A673 (cell line): ENCODE measurements around the gene HSH2D. TPM values are rescaled to one million over a fixed set of nuclear protein-coding genes. Genes with fewer than 3 reads are reported as not detected.
"Not testable (repeated sequence)": the region's sequence is repeated elsewhere in the genome, so short reads cannot be mapped to it uniquely, and the experiment has no call there.

Source experiments
- BruUV-seq: library from RNA; stranded (reverse); fragments of 400-500 nt; replicated peaks from 2 replicates; lab custom pipeline; 2021; lab: Mats Ljungman, UMichigan
- CTCF ChIA-PET: fragments of 300-600 bp; sonication (Branson Sonifier 250); formaldehyde crosslinking; loops from one replicate; lab custom pipeline; 2022; ENCODE audit warnings: antibody characterized with exemption; lab: Charles Lee
- POLR2A ChIA-PET: fragments of 300-600 bp; sonication (Branson Sonifier 250); formaldehyde crosslinking; loops from one replicate; lab custom pipeline; 2022; ENCODE audit warnings: antibody characterized with exemption; ENCODE audit not compliant: low non-redundant PET; lab: Charles Lee
- DNase-seq: peaks from one replicate; pipeline ENCODE4 v3.0.0-alpha.2; 2015; ENCODE audit warnings: low spot score
- H3K27ac ChIP-seq: fragments of 200-600 bp; sonication (generic); 2 replicates; pipeline ENCODE4 v1.5.1; 2016; ENCODE audit warnings: mixed run types, low read depth, mild to moderate bottlenecking, mixed read lengths, antibody characterized with exemption, low read length; ENCODE audit not compliant: poor library complexity, severe bottlenecking
- H3K27me3 ChIP-seq: fragments of 200-600 bp; sonication (generic); replicated peaks from 2 replicates; pipeline ENCODE4 v1.6.1; 2017; ENCODE audit warnings: mixed run types, low read depth, mild to moderate bottlenecking, mixed read lengths, antibody characterized with exemption, low read length; ENCODE audit not compliant: insufficient read depth, poor library complexity
- H3K36me3 ChIP-seq: fragments of 200-600 bp; sonication (generic); 2 replicates; pipeline ENCODE4 v1.6.1; 2016; ENCODE audit warnings: mixed run types, mild to moderate bottlenecking, mixed read lengths, antibody characterized with exemption, low read length; ENCODE audit not compliant: insufficient read depth, poor library complexity, severe bottlenecking
- H3K4me1 ChIP-seq: fragments of 200-600 bp; sonication (generic); 2 replicates; pipeline ENCODE4 v1.6.1; 2017; ENCODE audit warnings: mixed run types, mild to moderate bottlenecking, mixed read lengths, antibody characterized with exemption, low read length; ENCODE audit not compliant: insufficient read depth, poor library complexity, severe bottlenecking
- H3K4me3 ChIP-seq: fragments of 200-600 bp; sonication (generic); 2 replicates; pipeline ENCODE4 v1.5.1; 2016; ENCODE audit warnings: low read depth, mixed run types, mild to moderate bottlenecking, mixed read lengths, low read length; ENCODE audit not compliant: poor library complexity, severe bottlenecking
- H3K9me3 ChIP-seq: fragments of 200-600 bp; sonication (generic); 2 replicates; pipeline ENCODE4 v1.6.1; 2016; ENCODE audit warnings: mixed run types, low read depth, mild to moderate bottlenecking, mixed read lengths, antibody characterized with exemption, low read length; ENCODE audit not compliant: poor library complexity, severe bottlenecking
- CTCF ChIP-seq: fragments of 300-800, 200-600 bp; sonication (generic); conservative IDR thresholded peaks from 2 replicates; pipeline ENCODE4 v1.5.1; 2017; ENCODE audit warnings: low read depth, mild to moderate bottlenecking, antibody characterized with exemption, low read length, moderate library complexity, mixed read lengths
- EZH2 ChIP-seq: fragments of 200-600 bp; sonication (generic); IDR thresholded peaks from 2 replicates; pipeline ENCODE4 v1.6.1; 2017; ENCODE audit warnings: borderline replicate concordance, low read depth, mild to moderate bottlenecking, mixed read lengths, antibody characterized with exemption, low read length; ENCODE audit not compliant: poor library complexity, severe bottlenecking
- intact Hi-C: fragments of 100-400 bp; cut with micrococcal nuclease; formaldehyde crosslinking; loops from one replicate; pipeline ENCODE4 v1.10.0; 2022; ENCODE audit not compliant: unreplicated experiment
- total RNA-seq: library from RNA; stranded (reverse); gene quantifications from 2 replicates; pipeline ENCODE4 v1.2.3, GENCODE V29; 2021

The HSH2D gene
- total RNA-seq, 1 experiment from 2014 or later, result not detected

DNA sequence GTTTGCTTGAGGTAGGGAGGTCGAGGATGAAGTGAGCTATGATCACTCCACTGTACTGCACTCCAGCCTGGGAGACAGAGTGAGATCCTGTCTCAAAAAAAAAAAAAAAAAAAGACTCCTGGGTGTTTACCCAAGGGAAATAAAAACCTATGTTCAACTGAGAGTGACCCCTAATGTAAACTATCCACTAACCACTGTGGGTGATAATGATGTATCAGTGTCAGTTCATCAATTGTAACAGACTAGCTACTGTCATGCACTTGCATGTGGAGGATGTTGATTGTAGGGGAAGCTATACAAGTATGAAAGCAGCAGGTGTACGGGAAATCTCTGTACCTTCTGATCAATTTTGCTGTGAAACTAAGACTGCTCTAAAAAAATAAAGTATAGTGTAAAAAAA is 32.5 kb downstream of the HSH2D start:
- no peak for TF ChIP-seq CTCF
- TF ChIP-seq EZH2, result no peak
- H3K27ac ChIP-seq, result no peak overlapping the region
- no peaks in the 10 kb centered on the region for H3K9me3 ChIP-seq
- no TSS peak for BruUV-seq
- ChIA-PET CTCF (no interaction called here), POLR2A (no interaction called here)
- no peak overlapping the region for H3K4me3 ChIP-seq
- no peaks in the 10 kb centered on the region for H3K4me1 ChIP-seq
- H3K27me3 ChIP-seq, result peaks cover 4% of the 10 kb centered on the region
- H3K36me3 ChIP-seq, result no peaks in the 10 kb centered on the region
- intact Hi-C loops, result no loop called here
- no peak for DNase-seq

DNA sequence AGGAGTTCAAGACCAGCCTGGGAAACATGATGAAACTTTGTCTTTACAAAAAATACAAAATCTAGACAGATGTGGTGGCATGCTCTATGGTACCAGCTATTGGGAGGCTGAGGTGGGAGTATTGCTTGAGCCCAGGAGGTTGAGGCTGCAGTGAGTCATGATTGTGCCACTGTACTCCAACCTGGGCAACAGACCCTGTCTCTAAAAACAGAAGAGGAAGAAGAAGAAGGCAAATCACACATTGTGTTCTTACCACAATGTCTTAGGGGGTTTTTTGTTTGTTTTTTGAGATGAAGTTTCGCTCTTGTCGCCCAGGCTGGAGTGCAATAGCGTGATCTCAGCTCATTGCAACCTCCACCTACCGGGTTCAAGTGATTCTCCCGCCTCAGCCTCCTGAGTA is 35.4 kb downstream of the HSH2D start:
- BruUV-seq, intact Hi-C loops, H3K4me1 ChIP-seq, H3K27ac ChIP-seq, CTCF ChIA-PET, H3K27me3 ChIP-seq, H3K4me3 ChIP-seq, H3K36me3 ChIP-seq, POLR2A ChIA-PET, DNase-seq, H3K9me3 ChIP-seq: not testable (repeated sequence)

DNA sequence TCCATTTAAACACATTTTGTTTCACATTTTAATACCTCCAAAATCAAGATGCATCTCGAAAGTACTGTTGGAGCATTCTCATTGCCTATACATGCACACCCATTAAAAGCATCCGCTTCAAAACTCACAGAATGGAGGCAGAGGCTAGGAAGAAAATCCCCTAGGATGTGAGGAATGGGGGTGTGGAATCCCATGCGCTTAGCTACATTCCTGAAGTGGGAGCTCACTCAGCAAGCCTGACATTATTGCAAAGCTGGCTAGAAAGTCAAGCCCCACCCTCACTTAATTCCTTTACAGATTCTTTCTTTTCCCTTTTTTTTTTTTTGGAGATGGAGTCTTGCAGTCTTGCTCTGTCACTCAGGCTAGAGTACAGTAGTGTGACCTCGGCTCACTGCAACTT is 37.1 kb downstream of the HSH2D start:
- no peak for DNase-seq
- POLR2A ChIA-PET, result interaction anchor here (0.6 kb wide), 1 partner anchor 1653 kb away, joined by 3 read pairs; no protein-coding TSS in a partner anchor

More for the DNA sequence above, 37.1 kb downstream of the HSH2D start:
- BruUV-seq, result no TSS peak
- CTCF ChIA-PET, result interaction anchor here (0.7 to 3.0 kb wide), 2 partner anchors 9 to 139 kb away, joined by 5 to 25 read pairs; no protein-coding TSS in a partner anchor
- no peak overlapping the region for H3K4me3 ChIP-seq
- intact Hi-C loops, result no loop called here
- peaks cover 4% of the 10 kb centered on the region for H3K27me3 ChIP-seq
- TF ChIP-seq CTCF, result no peak
- no peak for TF ChIP-seq EZH2
- no peaks in the 10 kb centered on the region for H3K4me1 ChIP-seq
- H3K36me3 ChIP-seq, result no peaks in the 10 kb centered on the region
- no peaks in the 10 kb centered on the region for H3K9me3 ChIP-seq
- no peak overlapping the region for H3K27ac ChIP-seq
